Measurements from ENCODE around the gene MACROD2.

The MACROD2 gene

GRCh38 chr20:14470977-14471661, 475.8 kb downstream of the MACROD2 start:
- TF ChIP-seq CTCF (IDR thresholded peaks at IDR 0.05; ENCODE audit: insufficient read depth, missing control alignments) = no peak
- DNase-seq (ENCODE audit: insufficient read length, low spot score) = no peak
- FAIRE-seq = no peak

DNA sequence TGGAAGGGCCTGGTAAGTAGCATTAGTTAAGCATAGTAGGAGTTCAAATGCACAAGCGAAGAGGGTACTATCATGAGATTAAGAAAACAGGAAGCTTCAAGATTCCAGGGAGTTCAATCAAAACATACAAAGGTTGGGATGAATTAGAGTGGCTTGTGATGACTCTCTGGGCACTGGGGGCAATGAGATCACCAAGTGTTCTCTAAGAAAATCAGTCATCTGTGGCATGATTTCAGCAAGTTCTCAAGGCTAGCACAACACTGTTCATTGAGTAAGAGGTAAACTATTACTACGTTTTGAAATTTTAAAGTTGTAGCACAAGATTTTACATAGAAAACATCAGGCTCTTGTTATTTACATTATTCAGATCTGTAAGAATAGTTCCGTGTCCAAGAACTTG, 481.8 kb downstream of the MACROD2 start:
- no peak for DNase-seq (ENCODE audit: insufficient read length, low spot score)
- no peak for TF ChIP-seq CTCF (IDR thresholded peaks at IDR 0.05; ENCODE audit: insufficient read depth, missing control alignments)
- FAIRE-seq = no peak

- DNase-seq (ENCODE audit: insufficient read length, low spot score) (no peak), FAIRE-seq (no peak)
- no peak for TF ChIP-seq CTCF (IDR thresholded peaks at IDR 0.05; ENCODE audit: insufficient read depth, missing control alignments)
Measured at GRCh38 chr20:14478126-14478525, 482.8 kb downstream of the MACROD2 start.

- no peak for FAIRE-seq
- no peak for DNase-seq (ENCODE audit: insufficient read length, low spot score)
- no peak for TF ChIP-seq CTCF (IDR thresholded peaks at IDR 0.05; ENCODE audit: insufficient read depth, missing control alignments)
Measured at GRCh38 chr20:14481863-14482262, 486.5 kb downstream of the MACROD2 start.

- no peak for TF ChIP-seq CTCF (IDR thresholded peaks at IDR 0.05; ENCODE audit: insufficient read depth, missing control alignments)
- no peak for FAIRE-seq
- no peak for DNase-seq (ENCODE audit: insufficient read length, low spot score)
Measured at GRCh38 chr20:14488212-14488611, 492.9 kb downstream of the MACROD2 start.

- TF ChIP-seq CTCF (IDR thresholded peaks at IDR 0.05; ENCODE audit: insufficient read depth, missing control alignments) = no peak
- DNase-seq (ENCODE audit: insufficient read length, low spot score) = no peak
- FAIRE-seq = no peak
Measured at GRCh38 chr20:14488756-14489479, 493.6 kb downstream of the MACROD2 start.

GRCh38 chr20:14489544-14489943, 494.2 kb downstream of the MACROD2 start:
- no peak for TF ChIP-seq CTCF (IDR thresholded peaks at IDR 0.05; ENCODE audit: insufficient read depth, missing control alignments)
- no peak for DNase-seq (ENCODE audit: insufficient read length, low spot score)
- no peak for FAIRE-seq

All from D721Med (cell line).